Hypothalamus (tissue), 51 donors: ENCODE measurements around the gene WDR75.
"Not testable (repeated sequence)": the region's sequence is repeated elsewhere in the genome, so short reads cannot be mapped to it uniquely, and the experiment has no call there.

ENCODE experiments used
- DNase-seq, 51 donors: peaks; one replicate each; lab custom pipeline; 2025; lab: John Stamatoyannopoulos, UW

The WDR75 gene

GRCh38 chr2:189439342-189439741 lies 1.9 kb upstream of the WDR75 start:
- no peak for DNase-seq

- DNase-seq, result peak in 4 of 51 donors; percentile 48 to 62 (median 52)
Observed at GRCh38 chr2:189440644-189440946, 679 bp upstream of the WDR75 start.

- peak in 4 of 51 donors; percentile 40 to 66 (median 60) for DNase-seq
Observed at GRCh38 chr2:189441709-189442074, 418 bp downstream of the WDR75 start.

GRCh38 chr2:189442468-189442867 lies 1.2 kb downstream of the WDR75 start:
- DNase-seq, result no peak

GRCh38 chr2:189444322-189444721 lies 3.0 kb downstream of the WDR75 start:
- DNase-seq, result no peak

- no peak for DNase-seq
Observed at GRCh38 chr2:189446780-189447179, 5.5 kb downstream of the WDR75 start.

- no peak for DNase-seq
Observed at GRCh38 chr2:189454009-189454408, 12.7 kb downstream of the WDR75 start.

- no peak for DNase-seq
Observed at GRCh38 chr2:189465076-189465475, 23.8 kb downstream of the WDR75 start.

- DNase-seq, result no peak
Observed at GRCh38 chr2:189465478-189465877, 24.2 kb downstream of the WDR75 start.

- no peak for DNase-seq
Observed at GRCh38 chr2:189466046-189466445, 24.8 kb downstream of the WDR75 start.

GRCh38 chr2:189466656-189467055 lies 25.4 kb downstream of the WDR75 start:
- DNase-seq, result no peak

- DNase-seq, result no peak
Observed at GRCh38 chr2:189467160-189467559, 25.9 kb downstream of the WDR75 start.

GRCh38 chr2:189467593-189467992 lies 26.3 kb downstream of the WDR75 start:
- no peak for DNase-seq

GRCh38 chr2:189474526-189474925 lies 33.3 kb downstream of the WDR75 start:
- DNase-seq, result no peak

- no peak for DNase-seq
Observed at GRCh38 chr2:189477756-189478155, 36.5 kb downstream of the WDR75 start.

GRCh38 chr2:189478289-189478688 lies 37.0 kb downstream of the WDR75 start:
- not testable (repeated sequence) for DNase-seq

GRCh38 chr2:189481071-189481470 lies 39.8 kb downstream of the WDR75 start:
- DNase-seq, result no peak

- DNase-seq, result no peak
Observed at GRCh38 chr2:189483571-189483970, 42.3 kb downstream of the WDR75 start.

GRCh38 chr2:189483980-189484740 lies 42.9 kb downstream of the WDR75 start:
- no peak for DNase-seq

- no peak for DNase-seq
Observed at GRCh38 chr2:189485146-189485545, 43.9 kb downstream of the WDR75 start.

- DNase-seq, result no peak
Observed at GRCh38 chr2:189486237-189486770, 45.0 kb downstream of the WDR75 start.

GRCh38 chr2:189487283-189488007 lies 46.2 kb downstream of the WDR75 start:
- DNase-seq, result no peak
